Endothelial cell of umbilical vein (primary cell): ENCODE results near the gene CHMP6.

Source experiments
- EZH2 ChIP-seq: IDR thresholded peaks from 2 replicates; pipeline ENCODE4 v1.6.1; 2012; ENCODE audit warnings: borderline replicate concordance, low read depth, mild to moderate bottlenecking, moderate library complexity, low read length, inconsistent platforms; ENCODE audit not compliant: severe bottlenecking
- FOS ChIP-seq: IDR thresholded peaks from 2 replicates; pipeline ENCODE4 v1.6.1; 2011; ENCODE audit warnings: mild to moderate bottlenecking, low read length, moderate library complexity, borderline replicate concordance; ENCODE audit not compliant: insufficient read depth
- MYC ChIP-seq: IDR thresholded peaks from one replicate; pipeline ENCODE4 v1.6.1; 2011; ENCODE audit warnings: mild to moderate bottlenecking, low read depth, low read length
- POLR2A ChIP-seq: IDR thresholded peaks from 2 replicates; pipeline ENCODE4 v1.6.1; 2012; ENCODE audit warnings: low read depth, mild to moderate bottlenecking, control low read depth, low read length
- POLR2AphosphoS5 ChIP-seq: IDR thresholded peaks from 2 replicates; pipeline ENCODE4 v1.6.1; 2012; ENCODE audit warnings: low read depth, mild to moderate bottlenecking, control low read depth, low read length, moderate library complexity; ENCODE audit not compliant: insufficient read depth
- TF ChIP-seq, protein P1 (sequence below), 2 donors: IDR thresholded peaks; 1 replicate in 1 of 2; 2 replicates in 1 of 2; pipeline ENCODE4 v1.5.1; 2011; ENCODE audit warnings: low read length in 2 of 2, mild to moderate bottlenecking in 2 of 2, moderate library complexity in 2 of 2, control low read depth in 1 of 2, inconsistent platforms in 1 of 2, low read depth in 1 of 2; ENCODE audit not compliant: insufficient read depth in 1 of 2; ENCODE audit errors: extremely low read depth in 1 of 2
- TF ChIP-seq, protein P2 (sequence below): IDR thresholded peaks from 2 replicates; pipeline ENCODE4 v1.6.1; 2011; ENCODE audit not compliant: insufficient read depth, insufficient read length

DNA sequence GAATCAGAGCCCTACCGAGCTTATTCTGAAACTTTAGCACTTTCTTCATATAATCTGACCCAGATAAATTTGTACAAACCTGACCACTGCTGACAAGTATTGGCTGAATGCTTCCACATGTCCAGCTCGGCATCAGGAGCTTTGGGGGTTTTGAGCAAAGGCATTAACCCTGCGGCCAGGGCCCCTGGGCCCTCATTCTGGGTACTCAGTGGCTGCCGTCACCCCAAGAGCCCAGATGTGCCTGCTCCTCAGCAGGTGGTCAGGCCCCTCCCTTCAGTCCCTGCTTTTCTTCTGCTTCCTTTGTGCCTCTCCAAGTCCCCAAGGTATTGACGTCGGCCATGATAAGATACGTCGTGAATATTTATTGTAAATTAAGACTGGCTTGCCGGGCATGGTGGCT is 47.3 kb upstream of the CHMP6 start:
- TF ChIP-seq, protein P1, sequence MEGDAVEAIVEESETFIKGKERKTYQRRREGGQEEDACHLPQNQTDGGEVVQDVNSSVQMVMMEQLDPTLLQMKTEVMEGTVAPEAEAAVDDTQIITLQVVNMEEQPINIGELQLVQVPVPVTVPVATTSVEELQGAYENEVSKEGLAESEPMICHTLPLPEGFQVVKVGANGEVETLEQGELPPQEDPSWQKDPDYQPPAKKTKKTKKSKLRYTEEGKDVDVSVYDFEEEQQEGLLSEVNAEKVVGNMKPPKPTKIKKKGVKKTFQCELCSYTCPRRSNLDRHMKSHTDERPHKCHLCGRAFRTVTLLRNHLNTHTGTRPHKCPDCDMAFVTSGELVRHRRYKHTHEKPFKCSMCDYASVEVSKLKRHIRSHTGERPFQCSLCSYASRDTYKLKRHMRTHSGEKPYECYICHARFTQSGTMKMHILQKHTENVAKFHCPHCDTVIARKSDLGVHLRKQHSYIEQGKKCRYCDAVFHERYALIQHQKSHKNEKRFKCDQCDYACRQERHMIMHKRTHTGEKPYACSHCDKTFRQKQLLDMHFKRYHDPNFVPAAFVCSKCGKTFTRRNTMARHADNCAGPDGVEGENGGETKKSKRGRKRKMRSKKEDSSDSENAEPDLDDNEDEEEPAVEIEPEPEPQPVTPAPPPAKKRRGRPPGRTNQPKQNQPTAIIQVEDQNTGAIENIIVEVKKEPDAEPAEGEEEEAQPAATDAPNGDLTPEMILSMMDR (IDR thresholded peaks at IDR 0.05; ENCODE audit: extremely low read depth in 1 of 2, insufficient read depth in 1 of 2, low read depth in 1 of 2, low read length in 2 of 2): no peak
- TF ChIP-seq POLR2AphosphoS5 (no peak), POLR2A (no peak), MYC (no peak), EZH2 (no peak), FOS (no peak)
- TF ChIP-seq, protein P2, sequence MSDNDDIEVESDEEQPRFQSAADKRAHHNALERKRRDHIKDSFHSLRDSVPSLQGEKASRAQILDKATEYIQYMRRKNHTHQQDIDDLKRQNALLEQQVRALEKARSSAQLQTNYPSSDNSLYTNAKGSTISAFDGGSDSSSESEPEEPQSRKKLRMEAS: no peak
